Ramos (cell line): ENCODE data around the gene PLCB4.
"Not testable (repeated sequence)": the region's sequence is repeated elsewhere in the genome, so short reads cannot be mapped to it uniquely, and the experiment has no call there.

Experiments used
- in situ Hi-C: fragments of 300-500 bp; cut with MboI; formaldehyde crosslinking; loops from one replicate; pipeline ENCODE4 v1.14.3; 2022; ENCODE audit warnings: low sequenced_read_pairs; ENCODE audit not compliant: unreplicated experiment

The PLCB4 gene

DNA sequence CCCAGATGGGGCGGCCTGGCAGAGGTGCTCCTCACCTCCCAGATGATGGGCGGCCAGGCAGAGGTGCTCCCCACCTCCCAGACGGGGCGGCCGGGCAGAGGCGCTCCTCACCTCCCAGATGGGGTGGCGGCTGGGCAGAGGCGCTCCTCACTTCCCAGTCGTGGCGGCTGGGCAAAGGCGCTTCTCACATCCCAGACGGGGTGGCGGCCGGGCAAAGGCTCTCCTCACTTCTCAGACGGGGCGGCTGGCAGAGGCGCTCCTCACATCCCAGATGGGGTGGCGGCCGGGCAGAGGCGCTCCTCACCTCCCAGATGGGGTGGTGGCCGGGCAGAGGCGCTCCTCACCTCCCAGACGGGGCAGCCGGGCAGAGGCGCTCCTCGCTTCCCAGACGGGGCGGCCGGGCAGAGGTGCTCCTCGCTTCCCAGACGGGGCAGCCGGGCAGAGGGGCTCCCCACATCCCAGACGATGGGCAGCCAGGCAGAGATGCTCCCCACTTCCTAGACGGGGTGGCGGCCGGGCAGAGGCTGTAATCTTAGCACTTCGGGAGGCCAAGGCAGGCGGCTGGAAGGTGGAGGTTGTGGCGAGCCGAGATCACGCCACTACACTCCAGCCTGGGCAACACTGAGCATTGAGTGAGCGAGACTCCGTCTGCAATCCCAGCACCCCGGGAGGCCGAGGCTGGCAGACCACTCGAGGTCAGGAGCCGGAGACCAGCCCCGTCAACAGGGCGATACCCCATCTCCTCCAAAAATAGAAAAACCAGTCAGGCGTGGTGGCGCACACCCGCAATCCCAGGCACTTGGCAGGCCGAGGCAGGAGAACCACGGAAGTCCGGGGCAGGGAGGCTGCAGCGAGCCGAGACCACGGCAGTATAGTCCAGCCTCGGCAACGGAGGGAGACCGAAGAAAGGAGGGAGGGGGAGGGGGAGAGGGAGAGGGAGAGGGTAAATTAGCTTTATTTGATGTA, 316.7 kb downstream of the PLCB4 start:
- in situ Hi-C loops: not testable (repeated sequence)

DNA sequence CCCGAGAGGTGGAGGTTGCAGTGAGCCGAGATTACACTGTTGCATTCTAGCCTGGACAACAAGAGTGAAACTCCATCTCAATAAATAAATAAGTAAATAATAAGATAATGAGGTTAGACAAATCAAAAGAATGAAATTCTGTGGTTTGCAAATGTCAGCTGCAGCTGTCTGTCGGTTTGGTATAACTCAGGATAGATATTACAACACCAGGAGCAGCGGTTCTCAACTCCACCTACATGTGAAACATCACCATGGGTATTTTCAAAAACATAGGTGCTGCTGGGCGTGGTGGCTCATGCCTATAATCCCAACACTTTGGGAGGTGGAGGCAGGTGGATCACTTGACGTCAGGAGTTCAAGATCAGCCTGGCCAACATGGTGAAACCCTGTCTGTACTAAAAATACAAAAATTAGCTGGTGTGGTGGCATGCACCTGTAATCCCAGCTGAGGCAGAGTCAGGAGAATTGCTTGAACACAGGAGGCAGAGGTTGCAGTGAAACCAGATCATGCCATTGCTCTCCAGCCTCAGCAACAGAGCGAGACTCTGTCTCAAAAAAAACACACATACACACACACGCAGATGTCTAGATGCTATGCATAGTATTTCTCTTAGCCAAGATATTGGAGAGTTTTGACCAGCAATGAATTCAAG, 319.4 kb downstream of the PLCB4 start:
- in situ Hi-C loops: no loop called here

DNA sequence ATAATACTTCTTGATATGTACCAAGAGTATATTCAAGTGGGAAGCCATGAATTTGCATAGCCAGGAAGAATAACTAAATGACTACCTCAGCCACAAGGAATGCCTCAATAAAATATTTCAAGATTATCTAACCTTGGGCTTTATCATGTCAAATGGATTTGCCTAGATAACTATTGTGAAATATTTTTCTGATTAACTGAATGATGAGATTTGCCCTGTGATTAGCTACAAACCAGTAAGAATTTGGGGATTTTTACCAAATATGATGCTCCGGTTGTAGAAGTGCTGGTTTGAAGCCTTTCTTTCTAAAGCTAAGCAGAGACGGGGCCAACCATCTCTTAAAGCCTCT, 319.9 kb downstream of the PLCB4 start:
- in situ Hi-C loops: no loop called here

DNA sequence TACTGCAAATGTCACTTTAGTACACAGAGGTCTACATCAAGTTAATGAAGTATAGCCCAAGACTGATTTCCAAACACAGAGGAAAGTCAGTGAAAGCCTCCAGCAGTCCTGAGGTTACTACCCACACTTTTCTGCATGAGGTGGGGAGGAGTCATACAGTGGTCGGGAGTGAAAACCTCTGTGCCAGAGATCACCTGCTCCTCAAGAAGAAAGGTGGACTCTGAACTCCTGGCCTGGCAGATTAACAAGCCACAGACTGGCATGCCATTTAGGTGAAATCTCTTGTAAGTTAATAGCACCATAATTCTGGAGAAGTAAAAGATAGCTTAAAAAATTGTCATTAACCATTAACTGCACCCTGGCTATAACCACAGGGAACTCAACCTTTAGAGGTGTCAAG, 320.5 kb downstream of the PLCB4 start:
- in situ Hi-C loops: no loop called here

DNA sequence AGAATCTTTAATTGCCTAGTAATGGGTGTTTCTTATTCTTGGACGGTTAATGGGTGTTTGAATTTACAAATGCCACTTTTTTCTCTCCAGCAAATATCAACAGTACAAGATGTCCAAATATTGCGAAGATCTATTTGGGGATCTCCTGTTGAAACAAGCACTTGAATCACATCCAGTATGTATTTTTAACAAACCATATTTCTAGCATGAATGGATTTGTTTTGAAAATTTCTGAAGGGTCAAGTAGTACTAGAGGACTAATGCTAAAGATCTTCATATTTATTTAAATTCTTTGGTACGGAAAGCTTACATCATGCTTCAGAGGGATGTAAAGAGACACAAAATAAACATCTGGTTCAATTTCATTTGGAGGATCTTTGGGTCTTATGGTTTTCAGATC, 321.6 kb downstream of the PLCB4 start:
- in situ Hi-C loops: no loop called here

DNA sequence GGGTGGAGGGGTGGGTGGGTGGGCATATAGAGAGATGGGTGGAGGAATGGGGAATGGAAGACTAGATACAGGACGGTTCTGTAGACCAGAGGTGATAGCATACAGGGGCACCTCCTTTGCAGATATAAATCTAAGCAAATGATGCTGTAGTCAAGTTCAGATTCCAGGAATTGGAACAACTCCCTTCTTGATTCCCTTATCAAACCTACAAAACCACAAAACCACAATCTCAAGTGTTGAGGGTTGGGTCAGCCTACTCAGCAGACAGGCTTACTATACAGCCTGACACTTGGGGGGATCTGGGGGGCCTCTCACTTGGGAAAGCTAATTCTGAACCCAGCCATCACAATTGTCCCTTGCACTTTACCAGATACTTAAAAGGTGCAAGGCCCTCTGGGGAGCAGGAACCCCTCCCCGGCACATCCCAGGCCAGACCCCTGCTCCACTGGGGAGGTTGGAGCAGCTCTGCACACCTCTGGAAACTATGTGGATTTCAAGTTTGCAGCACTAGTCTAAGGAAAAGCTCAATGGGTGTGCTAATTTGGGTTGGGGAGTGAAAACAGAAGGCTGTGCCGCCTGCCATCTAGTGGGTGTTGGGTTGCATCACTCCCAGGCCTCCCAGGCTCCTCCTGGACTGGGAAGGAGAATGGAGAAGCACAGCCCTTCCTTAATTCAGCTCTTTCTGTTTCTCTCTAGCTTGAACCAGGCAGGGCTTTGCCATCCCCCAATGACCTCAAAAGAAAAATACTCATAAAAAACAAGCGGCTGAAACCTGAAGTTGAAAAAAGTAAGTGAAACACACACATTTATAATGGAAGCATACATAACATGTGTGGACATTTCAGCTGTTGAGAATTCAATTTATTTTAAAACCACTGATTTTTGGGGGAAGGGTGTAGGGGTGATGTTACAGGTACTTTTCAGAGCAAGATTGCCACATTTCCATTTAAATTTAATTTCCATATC, 324.3 kb downstream of the PLCB4 start:
- in situ Hi-C loops: no loop called here

DNA sequence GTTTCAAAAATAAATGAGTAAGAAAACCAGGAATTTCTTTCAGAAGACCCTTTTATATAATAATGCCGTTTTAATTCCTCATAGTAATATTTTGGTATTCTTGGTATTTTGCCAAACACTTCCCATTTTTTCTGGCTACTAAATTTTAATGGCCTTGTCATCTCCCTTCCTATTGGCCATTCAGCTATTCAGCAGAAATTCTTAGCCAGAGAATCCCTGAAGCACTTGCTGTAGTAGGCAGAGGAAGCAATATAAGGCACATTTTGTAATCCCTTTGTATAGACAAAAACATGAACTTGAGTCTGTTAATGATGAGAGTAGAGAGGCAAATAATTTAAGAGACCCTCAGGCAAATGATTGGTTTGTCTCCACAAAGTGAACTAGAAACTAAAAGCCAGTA, 327.1 kb downstream of the PLCB4 start:
- in situ Hi-C loops: no loop called here

DNA sequence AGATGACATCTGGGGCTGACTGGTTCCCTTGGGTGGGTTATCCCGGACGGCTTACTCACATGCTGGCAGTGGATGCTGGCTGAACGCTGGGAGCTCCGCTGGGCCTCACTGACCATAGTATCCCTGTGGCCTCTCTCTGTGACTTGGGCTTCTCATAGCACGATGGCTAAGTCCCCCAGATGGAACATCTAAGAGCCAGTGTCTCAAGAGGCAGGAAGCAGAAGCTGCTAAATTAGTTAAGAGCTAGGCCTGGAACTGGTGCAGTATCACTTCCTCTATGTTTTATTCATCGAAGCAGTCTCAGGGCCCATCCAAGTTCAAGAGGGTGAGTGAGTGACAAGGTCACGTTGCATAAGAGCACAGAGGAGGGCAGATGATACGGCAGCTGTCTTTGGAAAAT, 329.0 kb downstream of the PLCB4 start:
- in situ Hi-C loops: no loop called here

DNA sequence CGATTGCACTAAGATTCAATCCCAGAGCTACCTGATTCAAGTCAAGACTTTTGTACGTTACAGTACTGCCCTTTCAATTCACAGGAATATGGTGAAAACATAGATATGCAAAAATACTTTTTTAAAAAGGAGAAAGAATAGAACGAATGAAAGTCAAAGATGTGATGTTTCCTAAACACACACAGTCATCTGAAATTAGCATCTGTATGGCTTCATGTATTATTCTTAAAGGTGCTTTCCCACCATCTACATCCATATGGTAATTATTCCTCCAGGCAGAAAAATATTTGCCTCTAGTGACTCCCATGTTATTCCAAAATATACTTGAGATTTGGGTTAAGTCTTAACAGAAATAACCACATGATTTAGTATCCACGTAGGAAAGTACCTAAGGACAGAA, 330.0 kb downstream of the PLCB4 start:
- in situ Hi-C loops: no loop called here

DNA sequence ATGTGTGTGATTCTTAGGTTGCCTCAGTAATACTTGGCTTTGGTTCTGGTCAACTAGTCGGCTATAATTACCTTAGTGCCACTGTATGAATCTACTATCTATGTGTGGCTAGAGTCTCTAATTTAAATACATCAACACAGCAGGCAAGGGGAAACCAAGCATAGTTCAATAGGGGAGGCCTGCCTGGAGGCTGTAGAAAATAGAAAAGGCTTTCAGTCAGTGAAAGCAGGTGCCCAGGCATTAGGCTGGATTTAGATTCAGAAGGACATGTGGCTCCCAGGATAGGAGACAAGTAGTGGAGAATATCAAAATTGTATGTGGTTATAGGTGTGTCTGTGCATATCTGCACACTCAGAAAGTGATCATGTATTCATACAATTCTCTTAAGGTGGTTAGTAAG, 330.4 kb downstream of the PLCB4 start:
- in situ Hi-C loops: no loop called here

DNA sequence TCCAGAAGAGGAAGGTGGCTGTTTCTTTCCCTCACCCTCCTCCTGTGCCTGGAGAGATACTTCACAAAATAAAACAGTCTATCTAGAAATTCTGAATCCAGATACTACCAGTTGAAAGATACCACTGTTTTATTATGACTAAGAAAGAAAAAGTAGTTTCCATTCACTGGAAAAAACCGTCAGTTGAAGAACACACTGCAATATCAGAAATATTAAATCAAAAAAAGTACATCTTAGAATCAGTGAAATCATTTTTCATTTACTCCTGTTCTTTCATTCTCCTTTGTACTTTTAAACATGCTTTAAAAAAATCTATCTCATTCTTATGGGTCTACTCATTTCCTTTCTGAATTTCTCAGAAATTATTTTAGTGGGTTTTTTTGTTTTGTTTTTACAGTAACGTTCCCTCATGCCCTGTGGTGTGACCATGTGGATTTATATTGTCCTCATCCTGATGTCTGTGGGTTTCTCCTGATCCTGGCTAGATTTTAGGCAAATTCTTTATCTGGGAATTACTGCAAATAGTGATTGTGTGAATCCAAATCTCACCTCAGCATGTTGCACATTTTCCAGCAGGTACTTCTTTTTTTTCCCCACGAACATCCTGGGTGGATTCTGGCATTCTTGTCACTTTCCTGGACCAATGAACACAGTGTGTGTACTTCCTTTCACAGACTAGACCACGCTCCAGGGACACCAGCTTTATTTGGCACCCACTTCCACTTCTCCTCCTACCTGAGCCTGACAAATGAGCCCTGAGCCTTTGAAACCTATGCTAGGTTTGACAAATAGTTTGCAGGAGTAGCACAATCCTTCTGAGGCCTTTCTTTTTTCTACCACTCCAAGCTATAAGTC, 331.5 kb downstream of the PLCB4 start:
- in situ Hi-C loops: loop anchor here (25.0 kb wide), 2 partner anchors 512 to 687 kb away; no protein-coding TSS in a partner anchor

DNA sequence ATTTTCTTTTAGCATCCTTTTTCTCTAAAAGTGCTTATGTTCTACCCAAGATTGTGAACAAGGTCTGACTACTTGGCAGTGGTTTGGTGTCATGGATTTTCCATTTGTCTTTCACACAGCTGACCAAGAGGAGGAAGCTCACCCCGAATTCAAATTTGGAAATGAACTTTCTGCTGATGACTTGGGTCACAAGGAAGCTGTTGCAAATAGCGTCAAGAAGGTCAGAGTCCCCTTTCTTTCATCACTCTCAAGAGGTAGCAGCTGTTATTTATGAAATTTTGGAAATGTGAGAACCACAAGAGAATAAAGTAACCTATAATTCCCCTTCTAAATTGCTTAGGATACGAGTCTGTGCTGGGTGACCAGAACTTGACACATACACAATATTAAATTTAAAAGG, 332.5 kb downstream of the PLCB4 start:
- in situ Hi-C loops: loop anchor here (25.0 kb wide), 2 partner anchors 511 to 686 kb away; no protein-coding TSS in a partner anchor

DNA sequence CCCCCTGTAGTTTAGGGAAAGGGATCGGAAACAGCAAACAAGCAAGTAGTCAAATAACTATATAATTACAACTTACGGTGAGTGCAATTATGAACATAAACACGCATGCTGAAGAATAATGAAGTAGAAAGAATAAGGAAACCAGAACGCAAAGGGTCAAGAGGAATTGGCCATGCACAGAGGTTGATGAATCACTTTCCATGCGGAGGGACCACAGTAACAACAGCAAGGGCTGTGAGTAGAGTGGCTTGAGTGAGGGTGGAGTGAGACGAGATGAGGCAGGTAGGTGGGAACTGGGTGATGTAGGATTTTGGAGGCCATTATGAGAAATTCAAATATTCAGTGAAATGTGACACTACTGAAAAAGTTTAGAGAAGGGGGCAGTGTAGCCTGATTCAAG, 333.3 kb downstream of the PLCB4 start:
- in situ Hi-C loops: loop anchor here (25.0 kb wide), 2 partner anchors 510 to 685 kb away; no protein-coding TSS in a partner anchor

DNA sequence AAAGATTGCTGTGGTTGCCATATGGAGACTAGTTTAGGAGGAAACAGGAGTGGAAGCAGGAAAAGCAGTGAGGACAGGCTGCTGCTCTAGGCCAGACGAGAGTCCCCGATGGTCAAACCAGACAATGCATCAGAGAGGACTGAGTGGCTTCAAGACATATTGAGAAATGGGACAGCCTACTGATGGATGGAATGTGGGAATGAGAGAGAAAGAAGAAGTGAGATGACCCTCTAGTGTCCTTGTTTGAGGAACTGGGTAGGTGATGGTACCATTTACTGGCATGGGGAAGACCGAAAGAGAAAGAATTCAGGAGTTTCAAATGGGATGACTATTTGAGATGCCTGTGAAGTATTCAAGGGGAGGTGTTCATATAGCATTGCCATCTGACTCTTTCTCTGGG, 333.7 kb downstream of the PLCB4 start:
- in situ Hi-C loops: loop anchor here (25.0 kb wide), 2 partner anchors 510 to 685 kb away; no protein-coding TSS in a partner anchor

DNA sequence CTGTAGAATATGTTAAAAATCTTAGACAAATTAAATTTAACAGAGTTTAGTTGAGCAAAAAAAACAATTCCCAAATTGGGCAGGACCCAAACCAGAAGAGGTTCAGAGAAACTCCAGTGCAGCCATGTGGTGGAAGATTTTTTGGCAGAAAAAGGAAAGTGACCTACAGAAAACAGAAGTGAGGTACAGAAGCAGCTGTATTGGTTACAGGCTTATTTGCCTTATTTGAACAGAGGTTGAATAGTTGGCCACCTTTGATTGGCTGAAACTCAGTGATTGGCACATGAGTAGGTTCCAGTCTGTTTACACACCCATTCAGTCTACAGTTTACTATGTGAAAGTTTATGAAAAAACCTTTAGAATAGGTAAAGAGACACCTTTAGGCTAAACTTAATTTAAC, 334.6 kb downstream of the PLCB4 start:
- in situ Hi-C loops: loop anchor here (25.0 kb wide), 2 partner anchors 509 to 684 kb away; no protein-coding TSS in a partner anchor

DNA sequence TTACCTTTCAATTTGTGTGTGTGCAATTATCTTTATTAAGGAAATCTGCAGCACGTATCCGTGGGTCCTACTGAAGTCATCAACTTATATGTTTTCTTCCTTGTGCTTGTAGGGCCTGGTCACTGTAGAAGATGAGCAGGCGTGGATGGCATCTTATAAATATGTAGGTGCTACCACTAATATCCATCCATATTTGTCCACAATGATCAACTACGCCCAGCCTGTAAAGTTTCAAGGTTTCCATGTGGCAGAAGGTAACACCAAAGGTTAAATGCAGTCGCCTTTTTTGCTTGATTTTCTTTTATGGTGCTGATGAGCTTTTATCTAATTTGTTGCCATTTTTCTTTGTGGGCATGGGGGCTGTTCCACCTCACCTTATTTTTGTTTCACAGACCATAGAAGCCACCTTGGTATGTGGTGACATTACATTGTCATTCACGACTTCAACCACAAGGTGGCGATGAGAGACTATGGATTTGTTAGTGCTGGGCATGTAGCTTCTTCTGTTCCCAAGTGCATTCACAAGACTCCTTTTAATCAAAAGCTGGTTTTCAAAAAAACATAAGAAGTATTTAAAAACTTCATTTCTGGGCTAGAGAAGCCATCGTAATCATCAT, 339.0 kb downstream of the PLCB4 start:
- in situ Hi-C loops: loop anchor here (25.0 kb wide), 2 partner anchors 504 to 679 kb away; no protein-coding TSS in a partner anchor

DNA sequence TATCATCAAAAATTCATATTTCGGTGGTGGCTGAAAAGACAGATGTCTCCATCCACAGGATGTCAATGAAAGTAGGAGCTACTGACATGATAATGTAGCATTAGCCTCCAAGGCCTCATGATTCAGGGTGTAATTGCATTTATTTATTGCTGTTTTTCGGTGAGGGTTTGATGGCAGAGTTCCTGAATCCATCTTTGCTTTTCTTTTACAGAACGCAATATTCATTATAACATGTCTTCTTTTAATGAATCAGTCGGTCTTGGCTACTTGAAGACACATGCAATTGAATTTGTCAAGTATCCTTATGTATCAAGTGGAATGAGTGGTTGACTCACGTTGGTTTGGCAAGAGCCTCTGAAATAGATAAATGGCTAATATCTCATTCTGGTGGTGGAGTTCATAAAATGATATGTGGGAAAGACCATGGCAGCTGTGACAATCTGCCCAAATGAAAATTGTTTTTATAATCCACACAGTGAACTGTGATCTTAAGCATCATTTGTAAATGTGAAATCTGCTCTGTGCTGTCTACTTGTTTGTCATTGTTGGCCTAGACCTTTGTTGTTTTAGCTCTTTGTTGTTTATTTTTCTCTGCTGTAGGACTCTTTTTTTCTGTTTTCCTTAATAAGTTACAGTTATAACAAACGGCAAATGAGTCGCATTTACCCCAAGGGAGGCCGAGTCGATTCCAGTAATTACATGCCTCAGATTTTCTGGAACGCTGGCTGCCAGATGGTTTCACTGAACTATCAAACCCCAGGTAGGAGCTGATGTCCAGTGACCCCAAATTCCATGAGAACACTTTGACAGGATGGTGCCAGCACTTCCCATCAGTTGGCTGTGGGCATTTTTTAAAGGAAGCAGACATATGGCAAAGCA, 339.8 kb downstream of the PLCB4 start:
- in situ Hi-C loops: loop anchor here (25.0 kb wide), 2 partner anchors 504 to 679 kb away; no protein-coding TSS in a partner anchor

DNA sequence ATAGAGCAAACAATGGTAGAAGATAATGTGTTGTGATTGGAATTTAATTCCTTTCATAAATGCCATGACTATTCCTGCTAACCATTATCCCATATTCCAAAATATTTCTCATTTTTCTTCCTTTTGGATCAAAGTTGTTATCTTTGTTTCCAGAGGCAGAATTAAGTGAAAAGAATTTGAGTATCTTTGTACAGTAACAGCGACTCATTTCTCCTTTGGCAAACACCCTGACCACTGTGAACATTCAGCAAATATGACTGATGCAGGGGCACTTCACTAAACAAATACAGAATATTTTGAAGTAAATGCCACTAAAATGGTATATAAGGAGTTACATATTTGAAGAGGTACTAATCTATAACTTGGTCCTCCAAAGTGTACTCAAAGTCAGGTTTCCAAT, 340.5 kb downstream of the PLCB4 start:
- in situ Hi-C loops: loop anchor here (25.0 kb wide), 2 partner anchors 503 to 678 kb away; no protein-coding TSS in a partner anchor
